Peyer's patch (tissue), 4 donors: ENCODE data around the gene SCFD2.

Experiments used
- POLR2A ChIP-seq, 2 donors: fragments of 450-650 bp; IDR thresholded peaks; one replicate each; pipeline ENCODE4 v1.5.1; 2017; ENCODE audit warnings: antibody characterized with exemption in 2 of 2, mild to moderate bottlenecking in 2 of 2, moderate library complexity in 2 of 2
- TF ChIP-seq, protein P1 (sequence below), 6 experiments: fragments of 450-650 bp in 4 of 6; fragments of 200-600 bp in 2 of 6; sonication (generic) in 1 of 6; IDR thresholded peaks; one replicate each; pipeline ENCODE4 v1.5.1; 2017 to 2019; ENCODE audit warnings: antibody characterized with exemption in 6 of 6, mild to moderate bottlenecking in 3 of 6, moderate library complexity in 1 of 6

DNA sequence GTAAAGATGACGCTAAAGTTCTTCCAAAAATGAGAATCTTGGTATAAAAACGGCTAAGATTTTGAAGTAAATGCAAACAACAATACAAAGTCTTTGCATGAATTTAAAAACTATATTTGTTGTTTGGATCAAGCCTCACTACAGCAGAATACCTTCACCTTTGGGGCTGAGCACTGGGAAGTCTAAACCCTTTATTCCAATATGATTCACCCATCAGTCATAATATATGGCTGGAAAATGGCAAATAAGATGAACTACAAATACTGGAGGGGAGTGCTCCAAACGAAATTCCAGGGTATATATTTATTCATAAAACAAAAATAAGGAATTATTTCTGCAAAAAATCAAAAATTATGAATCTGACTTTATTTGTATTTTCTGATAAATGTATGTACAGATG, 138.4 kb downstream of the SCFD2 start:
- TF ChIP-seq, protein P1, sequence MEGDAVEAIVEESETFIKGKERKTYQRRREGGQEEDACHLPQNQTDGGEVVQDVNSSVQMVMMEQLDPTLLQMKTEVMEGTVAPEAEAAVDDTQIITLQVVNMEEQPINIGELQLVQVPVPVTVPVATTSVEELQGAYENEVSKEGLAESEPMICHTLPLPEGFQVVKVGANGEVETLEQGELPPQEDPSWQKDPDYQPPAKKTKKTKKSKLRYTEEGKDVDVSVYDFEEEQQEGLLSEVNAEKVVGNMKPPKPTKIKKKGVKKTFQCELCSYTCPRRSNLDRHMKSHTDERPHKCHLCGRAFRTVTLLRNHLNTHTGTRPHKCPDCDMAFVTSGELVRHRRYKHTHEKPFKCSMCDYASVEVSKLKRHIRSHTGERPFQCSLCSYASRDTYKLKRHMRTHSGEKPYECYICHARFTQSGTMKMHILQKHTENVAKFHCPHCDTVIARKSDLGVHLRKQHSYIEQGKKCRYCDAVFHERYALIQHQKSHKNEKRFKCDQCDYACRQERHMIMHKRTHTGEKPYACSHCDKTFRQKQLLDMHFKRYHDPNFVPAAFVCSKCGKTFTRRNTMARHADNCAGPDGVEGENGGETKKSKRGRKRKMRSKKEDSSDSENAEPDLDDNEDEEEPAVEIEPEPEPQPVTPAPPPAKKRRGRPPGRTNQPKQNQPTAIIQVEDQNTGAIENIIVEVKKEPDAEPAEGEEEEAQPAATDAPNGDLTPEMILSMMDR (IDR thresholded peaks at IDR 0.05): no peak
- no peak for TF ChIP-seq POLR2A (IDR thresholded peaks at IDR 0.05)
